H1 (cell line): ENCODE measurements around the gene PLA1A. TPM values are rescaled to one million over a fixed set of nuclear protein-coding genes. Genes with fewer than 3 reads are reported as not detected.

ENCODE experiments used
- CTCF ChIA-PET: fragments of 300-600 bp; sonication (Branson Sonifier 250); formaldehyde crosslinking; loops from one replicate; lab custom pipeline; 2021; ENCODE audit not compliant: partially characterized antibody; lab: Charles Lee
- POLR2A ChIA-PET: fragments of 300-600 bp; sonication (Branson Sonifier 250); formaldehyde crosslinking; loops from one replicate; lab custom pipeline; 2021; ENCODE audit warnings: inconsistent platforms; ENCODE audit not compliant: partially characterized antibody; lab: Charles Lee
- DNase-seq, 2 experiments: peaks; one replicate each; pipeline versions ENCODE4 v3.0.0 to v3.0.0-alpha.2; 2010 to 2022; ENCODE audit warnings: low spot score in 2 of 2, low read depth in 1 of 2, mixed read lengths in 1 of 2
- FAIRE-seq: peaks from 2 replicates; lab custom pipeline; 2011; peaks lifted over from hg19 to GRCh38; lab: Jason Lieb, UNC
- H2AFZ ChIP-seq: 2 replicates; pipeline ENCODE4 v1.8.1; 2012; ENCODE audit warnings: low read length, inconsistent platforms
- H2AK5ac ChIP-seq: 2 replicates; pipeline ENCODE4 v1.6.1; 2013; ENCODE audit warnings: low read depth, low read length
- H2BK120ac ChIP-seq: replicated peaks from 2 replicates; pipeline ENCODE3; 2013; ENCODE audit warnings: low read depth, low read length, inconsistent platforms
- H2BK12ac ChIP-seq: 2 replicates; pipeline ENCODE4 v1.6.1; 2013; ENCODE audit warnings: low read depth, low read length
- H2BK15ac ChIP-seq: 2 replicates; pipeline ENCODE4 v1.6.1; 2013; ENCODE audit warnings: low read length
- H2BK20ac ChIP-seq: 2 replicates; pipeline ENCODE4 v1.6.1; 2013; ENCODE audit warnings: low read length
- H2BK5ac ChIP-seq: 2 replicates; pipeline ENCODE4 v1.6.1; 2013; ENCODE audit warnings: low read depth, low read length
- H3K14ac ChIP-seq: 2 replicates; pipeline ENCODE4 v1.6.1; 2013; ENCODE audit warnings: inconsistent platforms; ENCODE audit not compliant: insufficient read length
- H3K18ac ChIP-seq: 2 replicates; pipeline ENCODE4 v1.6.1; 2013; ENCODE audit warnings: low read length; ENCODE audit errors: extremely low read depth
- H3K23ac ChIP-seq: 2 replicates; pipeline ENCODE4 v1.6.1; 2013; ENCODE audit warnings: inconsistent platforms; ENCODE audit not compliant: insufficient read length
- H3K23me2 ChIP-seq: 2 replicates; pipeline ENCODE4 v1.6.1; 2013; ENCODE audit warnings: low read depth, low read length
- H3K27ac ChIP-seq: 2 replicates; pipeline ENCODE4 v1.6.1; 2011; ENCODE audit warnings: low read depth, low read length, inconsistent platforms
- H3K27me3 ChIP-seq, 4 experiments: replicated peaks in 1 of 4; 1 replicate in 1 of 4; 2 replicates in 3 of 4; pipeline versions ENCODE4 v1.6.1 to v1.8.1; 2011 to 2013; ENCODE audit warnings: low read length in 3 of 4, mild to moderate bottlenecking in 3 of 4, inconsistent platforms in 2 of 4, mixed read lengths in 2 of 4, moderate library complexity in 1 of 4; ENCODE audit not compliant: control insufficient read depth in 3 of 4, insufficient read depth in 3 of 4; ENCODE audit errors: extremely low read depth in 1 of 4
- H3K36me3 ChIP-seq, 4 experiments: 2 replicates each; pipeline versions ENCODE4 v1.6.1 to v1.8.1; 2011 to 2013; ENCODE audit warnings: mild to moderate bottlenecking in 4 of 4, low read length in 3 of 4, moderate library complexity in 2 of 4, control low read depth in 1 of 4, inconsistent platforms in 1 of 4; ENCODE audit not compliant: insufficient read depth in 4 of 4, control insufficient read depth in 2 of 4
- H3K4ac ChIP-seq: replicated peaks from 2 replicates; pipeline ENCODE3; 2013; ENCODE audit warnings: low read length, low read depth, mixed read lengths, inconsistent platforms; ENCODE audit not compliant: insufficient read length
- H3K4me1 ChIP-seq, 4 experiments: replicated peaks in 1 of 4; 1 replicate in 1 of 4; 2 replicates in 3 of 4; pipeline versions ENCODE4 v1.6.1 to v1.8.1; 2011 to 2013; ENCODE audit warnings: low read length in 3 of 4, inconsistent platforms in 2 of 4, mixed read lengths in 1 of 4; ENCODE audit not compliant: insufficient read depth in 4 of 4, control insufficient read depth in 3 of 4
- H3K4me2 ChIP-seq, 2 experiments: 2 replicates each; pipeline versions ENCODE4 v1.6.1 to v1.8.1; 2011 to 2013; ENCODE audit warnings: low read depth in 2 of 2, low read length in 2 of 2, control low read depth in 1 of 2, inconsistent platforms in 1 of 2, mild to moderate bottlenecking in 1 of 2; ENCODE audit not compliant: insufficient read depth in 1 of 2
- H3K4me3 ChIP-seq, 4 experiments: fragments of 200-600, 300-600 bp in 1 of 4; sonication (generic), shearing (Covaris generic), sonication (Bioruptor Twin) in 1 of 4; 2 replicates each; pipeline versions ENCODE4 v1.5.1 to v1.8.1; 2011 to 2016; ENCODE audit warnings: low read length in 4 of 4, low read depth in 3 of 4, control low read depth in 2 of 4, inconsistent platforms in 2 of 4, mild to moderate bottlenecking in 2 of 4, mixed read lengths in 1 of 4, moderate library complexity in 1 of 4; ENCODE audit not compliant: insufficient read depth in 2 of 4; ENCODE audit errors: extremely low read depth in 1 of 4
- H3K56ac ChIP-seq: replicated peaks from 2 replicates; pipeline ENCODE3; 2013; ENCODE audit warnings: low read depth, mild to moderate bottlenecking, mixed read lengths, low read length, inconsistent platforms; ENCODE audit not compliant: insufficient read length
- H3K79me1 ChIP-seq: 2 replicates; pipeline ENCODE4 v1.6.1; 2013; ENCODE audit warnings: low read depth, low read length, control low read depth
- H3K79me2 ChIP-seq, 2 experiments: 2 replicates each; pipeline versions ENCODE4 v1.6.1 to v1.8.1; 2012 to 2013; ENCODE audit warnings: low read length in 2 of 2, mild to moderate bottlenecking in 2 of 2, inconsistent platforms in 1 of 2; ENCODE audit not compliant: insufficient read depth in 2 of 2, control insufficient read depth in 1 of 2
- H3K9ac ChIP-seq, 4 experiments: replicated peaks in 1 of 4; 1 replicate in 1 of 4; 2 replicates in 3 of 4; pipeline versions ENCODE4 v1.6.1 to v1.8.1; 2011 to 2013; ENCODE audit warnings: low read depth in 3 of 4, low read length in 3 of 4, control low read depth in 2 of 4, mild to moderate bottlenecking in 2 of 4, moderate library complexity in 2 of 4, inconsistent platforms in 1 of 4; ENCODE audit errors: extremely low read depth in 1 of 4
- H3K9me3 ChIP-seq, 2 experiments: 2 replicates each; pipeline versions ENCODE4 v1.6.1 to v1.8.1; 2012 to 2013; ENCODE audit warnings: mild to moderate bottlenecking in 2 of 2, moderate library complexity in 2 of 2, control low read depth in 1 of 2, inconsistent platforms in 1 of 2, low read depth in 1 of 2, low read length in 1 of 2, mixed read lengths in 1 of 2; ENCODE audit not compliant: insufficient read depth in 2 of 2
- H4K20me1 ChIP-seq, 2 experiments: replicated peaks in 1 of 2; 2 replicates each; pipeline versions ENCODE3 to v1.8.1; 2011 to 2013; ENCODE audit warnings: inconsistent platforms in 2 of 2, low read length in 2 of 2, mild to moderate bottlenecking in 1 of 2; ENCODE audit not compliant: insufficient read depth in 2 of 2, control insufficient read depth in 1 of 2
- H4K5ac ChIP-seq: 2 replicates; pipeline ENCODE4 v1.6.1; 2013; ENCODE audit warnings: low read length, low read depth, mixed read lengths, inconsistent platforms; ENCODE audit not compliant: insufficient read length
- H4K8ac ChIP-seq: 2 replicates; pipeline ENCODE4 v1.8.0; 2013; ENCODE audit warnings: mild to moderate bottlenecking, moderate library complexity, low read length, inconsistent platforms; ENCODE audit not compliant: insufficient read depth; ENCODE audit errors: extremely low read depth
- H4K91ac ChIP-seq: replicated peaks from 2 replicates; pipeline ENCODE3; 2013; ENCODE audit warnings: low read length, mixed read lengths, inconsistent platforms; ENCODE audit not compliant: insufficient read length
- CHD1 ChIP-seq: IDR thresholded peaks from 2 replicates; pipeline ENCODE4 v1.6.1; 2012; ENCODE audit warnings: low read depth, low read length, improper control_type of control experiment
- HDAC6 ChIP-seq: IDR thresholded peaks from one replicate; pipeline ENCODE4 v1.7.1; 2012; ENCODE audit warnings: low read depth, mild to moderate bottlenecking, inconsistent platforms, low read length, moderate library complexity
- KDM1A ChIP-seq: fragments of 200-600, 300-600 bp; sonication (generic); IDR thresholded peaks from 2 replicates; pipeline ENCODE4 v1.7.1; 2016; ENCODE audit warnings: mild to moderate bottlenecking, low read length, borderline replicate concordance
- KDM5A ChIP-seq: fragments of 200-600 bp; IDR thresholded peaks from 2 replicates; pipeline ENCODE4 v1.7.1; 2012; ENCODE audit warnings: mild to moderate bottlenecking, low read length, inconsistent platforms, mixed read lengths
- RAD21 ChIP-seq, 2 experiments: IDR thresholded peaks in 1 of 2; conservative IDR thresholded peaks in 1 of 2; 2 replicates each; pipeline ENCODE4 v1.6.1; 2011; ENCODE audit warnings: low read depth in 2 of 2, low read length in 2 of 2, improper control_type of control experiment in 1 of 2, inconsistent platforms in 1 of 2, mild to moderate bottlenecking in 1 of 2, moderate library complexity in 1 of 2
- RXRA ChIP-seq: IDR thresholded peaks from 2 replicates; pipeline ENCODE4 v1.6.1; 2011; ENCODE audit warnings: low read depth, mild to moderate bottlenecking, low read length, moderate library complexity; ENCODE audit not compliant: insufficient read depth
- WGBS, 2 experiments: shearing (Covaris generic) in 1 of 2; methylation state at CpG; one replicate each; pipeline versions ENCODE4 v1.1.6 to v1.1.7; 2013 to 2015; ENCODE audit warnings: low lambda C conversion rate in 2 of 2, mixed read lengths in 2 of 2, inconsistent platforms in 1 of 2, low coverage in 1 of 2, missing lambda C conversion rate in 1 of 2; ENCODE audit not compliant: insufficient replicate concordance in 2 of 2, insufficient coverage in 1 of 2, insufficient read length in 1 of 2; ENCODE audit errors: extremely low coverage in 1 of 2, missing lambda C conversion rate in 1 of 2; 5-methylcytosine and 5-hydroxymethylcytosine counted together
- polyA plus RNA-seq, 7 experiments: library from polyadenylated mRNA; depleted of rRNA in 3 of 7; stranded (reverse) in 5 of 7; unstranded in 2 of 7; fragments of >200 nt in 5 of 7; fragments of 200-250 nt in 2 of 7; gene quantifications; 1 replicate in 5 of 7; 2 replicates in 1 of 7; 4 replicates in 1 of 7; pipeline versions ENCODE4 v1.2.1 to v1.2.3, GENCODE V29; 2011 to 2013; ENCODE audit warnings: missing spikeins in 2 of 7, mixed read lengths in 2 of 7
- total RNA-seq: library from RNA; stranded (reverse); fragmentation: NEBNext Ultra II Directional; extraction: Animal tissue kit (Norgen Biotek cat#: 25700); gene quantifications from 2 replicates; pipeline ENCODE4 v1.2.1, GENCODE V29; 2021

The PLA1A gene
- total and polyA plus RNA-seq, 2 of the 8 experiments (the other 6 are each of a cell fraction or from before 2014, with no cell fraction given): not detected

GRCh38 chr3:119637679-119638477 lies 40.2 kb downstream of the PLA1A start:
- H3K79me2 ChIP-seq: no peaks in the 10 kb centered on the region
- no peak for FAIRE-seq
- H3K23me2 ChIP-seq: no peaks in the 10 kb centered on the region
- H3K36me3 ChIP-seq: no peaks in the 10 kb centered on the region
- no peak overlapping the region for H2AFZ ChIP-seq
- no peak overlapping the region for H2BK20ac ChIP-seq
- no peak overlapping the region for H3K14ac ChIP-seq
- H3K9ac ChIP-seq: no peak overlapping the region
- no peak overlapping the region for H2BK120ac ChIP-seq
- no peak overlapping the region for H3K4ac ChIP-seq
- DNase-seq: no peak
- no peaks in the 10 kb centered on the region for H3K4me1 ChIP-seq
- H3K27me3 ChIP-seq: no peaks in the 10 kb centered on the region
- H3K23ac ChIP-seq: no peak overlapping the region
- no peak overlapping the region for H3K56ac ChIP-seq
- no peak overlapping the region for H4K5ac ChIP-seq
- no peak overlapping the region for H3K4me2 ChIP-seq
- H4K20me1 ChIP-seq: no peaks in the 10 kb centered on the region
- H3K9me3 ChIP-seq: no peaks in the 10 kb centered on the region
- no peak overlapping the region for H2BK12ac ChIP-seq
- no peak overlapping the region for H4K8ac ChIP-seq
- no peak overlapping the region for H3K4me3 ChIP-seq
- no peak overlapping the region for H4K91ac ChIP-seq
- no peak overlapping the region for H3K18ac ChIP-seq
- CTCF ChIA-PET: interaction anchor here (0.7 to 2.7 kb wide), 3 partner anchors 9 to 79 kb away, joined by 3 to 9 read pairs (median 6); no protein-coding TSS in a partner anchor
- no peak overlapping the region for H2AK5ac ChIP-seq
- H3K79me1 ChIP-seq: no peaks in the 10 kb centered on the region
- no peak overlapping the region for H3K27ac ChIP-seq
- H2BK5ac ChIP-seq: no peak overlapping the region
- POLR2A ChIA-PET: interaction anchor here (1.2 kb wide), 1 partner anchor 32 kb away, joined by 3 read pairs; no protein-coding TSS in a partner anchor
- WGBS, 2 experiments: 100% methylated on average over 3 of the region's 3 CpGs; no CpG with 5 or more reads in 1 of the 2 experiments
- no peak overlapping the region for H2BK15ac ChIP-seq
- TF ChIP-seq RAD21 (IDR thresholded peaks at IDR 0.05 in 1 of 2, conservative IDR thresholded peaks at IDR 0.05 in 1 of 2; ENCODE audit: low read depth in 2 of 2, low read length in 2 of 2) (no peak), RXRA (no peak), KDM5A (no peak), HDAC6 (no peak), KDM1A (no peak), CHD1 (no peak)
